Heart right ventricle (tissue), 16 donors: ENCODE results near the gene TCIRG1. TPM values are rescaled to one million over a fixed set of nuclear protein-coding genes. Genes with fewer than 3 reads are reported as not detected.

Experiments used
- ATAC-seq, 8 donors: fragments of 200-7000 bp; cut with Tn5 transposase; one replicate each; pipeline ENCODE4 v1.9.1; 2020; ENCODE audit warnings: mild to moderate bottlenecking in 8 of 8, moderate library complexity in 8 of 8, moderate number of reproducible peaks in 1 of 8
- DNase-seq, 2 donors: peaks; one replicate each; pipeline ENCODE4 v3.0.0-alpha.2; 2020
- H3K27ac ChIP-seq, 10 donors: fragments of 200-600 bp; sonication (generic) in 2 of 10; one replicate each; pipeline versions ENCODE4 v1.5.0 to v1.8.0; 2020 to 2022; ENCODE audit warnings: mild to moderate bottlenecking in 3 of 10
- H3K27me3 ChIP-seq, 7 donors: fragments of 200-600 bp; one replicate each; pipeline ENCODE4 v1.8.0; 2021 to 2022; ENCODE audit warnings: mild to moderate bottlenecking in 2 of 7
- H3K36me3 ChIP-seq, 9 donors: fragments of 200-600 bp; sonication (generic) in 1 of 9; one replicate each; pipeline versions ENCODE4 v1.5.0 to v1.8.0; 2020 to 2022; ENCODE audit warnings: mild to moderate bottlenecking in 2 of 9
- H3K4me1 ChIP-seq, 9 donors: fragments of 200-600 bp; sonication (generic) in 1 of 9; one replicate each; pipeline versions ENCODE4 v1.5.0 to v1.8.0; 2020 to 2022; ENCODE audit warnings: mild to moderate bottlenecking in 4 of 9
- H3K4me3 ChIP-seq, 10 donors: fragments of 200-600 bp; sonication (generic) in 2 of 10; one replicate each; pipeline versions ENCODE4 v1.5.0 to v1.8.0; 2020 to 2022; ENCODE audit warnings: mild to moderate bottlenecking in 7 of 10, moderate library complexity in 2 of 10
- H3K9me3 ChIP-seq, 11 donors: fragments of 200-600 bp in 10 of 11; sonication (generic) in 2 of 11; one replicate each; pipeline versions ENCODE4 v1.5.0 to v1.8.0; 2013 to 2022; ENCODE audit warnings: mild to moderate bottlenecking in 2 of 11, control low read depth in 1 of 11, moderate library complexity in 1 of 11
- WGBS, 2 donors: extraction: QIAGEN DNeasy Blood & Tissue Kit; methylation state at CpG; one replicate each; pipeline ENCODE4 v1.1.7; 2013; ENCODE audit warnings: inconsistent platforms in 1 of 2; 5-methylcytosine and 5-hydroxymethylcytosine counted together
- intact Hi-C, 10 donors: fragments of 100-400 bp; cut with DNase I; formaldehyde crosslinking; loops; one replicate each; pipeline versions ENCODE4 v1.11.1 to v1.14.2; 2022
- polyA plus RNA-seq, 2 donors: library from polyadenylated mRNA; stranded (reverse); fragments of 200-250 nt; gene quantifications; one replicate each; pipeline ENCODE4 v1.2.3, GENCODE V29; 2013
- total RNA-seq, 10 donors: library from RNA; stranded (reverse); fragmentation: NEBNext Ultra II Directional in 3 of 10; extraction: Animal tissue kit (Norgen Biotek cat#: 25700) in 3 of 10; gene quantifications; one replicate each; pipeline versions ENCODE4 v1.2.1 to v1.2.4, GENCODE V29; 2021 to 2023
- TF ChIP-seq, protein P1 (sequence below), 9 donors: fragments of 200-600 bp; sonication (generic) in 2 of 9; IDR thresholded peaks; one replicate each; pipeline versions ENCODE4 v1.5.0 to v1.8.0; 2021 to 2022; ENCODE audit warnings: antibody characterized with exemption in 9 of 9, mild to moderate bottlenecking in 5 of 9, moderate library complexity in 1 of 9
- donor health status: Arrhythmogenic right ventricular cardiomyopathy.
- donor health status: ischemic (EF 13 %, LVEDD 7.1; RV severe dilation, severe dysfunction).
- donor health status: healthy with polysubstance abuse.
- donor health status: DM: no; HTN: yes; CAD: no.
- donor health status: DM: no; HTN: no; CAD: no.
- donor health status: ischemic (EF 25% LVEDD 6.9; RV normal size, moderate dysfunction).
- donor health status: ischemic (EF 25% LVEDD 5.7; RV mildly dilated, moderate dysfunction).
- donor health status: healthy.
- donor health status: DM: yes; HTN: yes; CAD: no.
- donor health status: Ischemic cardiomyopathy.
- donor health status: ischemic (EF 35%, LVEDD 5.7; RV mildly dilated, moderate dysfunction).
- donor health status: nonischemic (EF 11% LVEDD 7.7; RV severe dilation, severe dysfunction).
- donor health status: DM: yes; HTN: yes; CAD: no.
- donor health status: PGD.
- donor health status: ischemic (EF 29% LVEDD 5.4; RV normal size, mild dysfunction).
- donor health status: nonischemic (EF 23%, LVEDD 6.1; RV moderate dilation, normal function).

Gene TCIRG1
- total and polyA plus RNA-seq, 12 donors: 7.9 to 91.4 (median 15.1) TPM

GRCh38 chr11:68049509-68050370, 10.9 kb downstream of the TCIRG1 start:
- no peak overlapping the region for H3K27ac ChIP-seq
- H3K36me3 ChIP-seq: peaks cover 0 to 92% (median 7%) of the 10 kb centered on the region in 9 donors
- H3K4me3 ChIP-seq: no peak overlapping the region
- intact Hi-C loops: no loop called here
- H3K9me3 ChIP-seq: no peaks in the 10 kb centered on the region
- TF ChIP-seq, protein P1, sequence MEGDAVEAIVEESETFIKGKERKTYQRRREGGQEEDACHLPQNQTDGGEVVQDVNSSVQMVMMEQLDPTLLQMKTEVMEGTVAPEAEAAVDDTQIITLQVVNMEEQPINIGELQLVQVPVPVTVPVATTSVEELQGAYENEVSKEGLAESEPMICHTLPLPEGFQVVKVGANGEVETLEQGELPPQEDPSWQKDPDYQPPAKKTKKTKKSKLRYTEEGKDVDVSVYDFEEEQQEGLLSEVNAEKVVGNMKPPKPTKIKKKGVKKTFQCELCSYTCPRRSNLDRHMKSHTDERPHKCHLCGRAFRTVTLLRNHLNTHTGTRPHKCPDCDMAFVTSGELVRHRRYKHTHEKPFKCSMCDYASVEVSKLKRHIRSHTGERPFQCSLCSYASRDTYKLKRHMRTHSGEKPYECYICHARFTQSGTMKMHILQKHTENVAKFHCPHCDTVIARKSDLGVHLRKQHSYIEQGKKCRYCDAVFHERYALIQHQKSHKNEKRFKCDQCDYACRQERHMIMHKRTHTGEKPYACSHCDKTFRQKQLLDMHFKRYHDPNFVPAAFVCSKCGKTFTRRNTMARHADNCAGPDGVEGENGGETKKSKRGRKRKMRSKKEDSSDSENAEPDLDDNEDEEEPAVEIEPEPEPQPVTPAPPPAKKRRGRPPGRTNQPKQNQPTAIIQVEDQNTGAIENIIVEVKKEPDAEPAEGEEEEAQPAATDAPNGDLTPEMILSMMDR (IDR thresholded peaks at IDR 0.05): no peak
- no peaks in the 10 kb centered on the region for H3K27me3 ChIP-seq
- DNase-seq (no peak), ATAC-seq (no peak)
- H3K4me1 ChIP-seq: peaks cover 0 to 6% (median 0%) of the 10 kb centered on the region in 9 donors
- 89% methylated on average over 40 of the region's 40 CpGs for WGBS, 2 donors

DNA sequence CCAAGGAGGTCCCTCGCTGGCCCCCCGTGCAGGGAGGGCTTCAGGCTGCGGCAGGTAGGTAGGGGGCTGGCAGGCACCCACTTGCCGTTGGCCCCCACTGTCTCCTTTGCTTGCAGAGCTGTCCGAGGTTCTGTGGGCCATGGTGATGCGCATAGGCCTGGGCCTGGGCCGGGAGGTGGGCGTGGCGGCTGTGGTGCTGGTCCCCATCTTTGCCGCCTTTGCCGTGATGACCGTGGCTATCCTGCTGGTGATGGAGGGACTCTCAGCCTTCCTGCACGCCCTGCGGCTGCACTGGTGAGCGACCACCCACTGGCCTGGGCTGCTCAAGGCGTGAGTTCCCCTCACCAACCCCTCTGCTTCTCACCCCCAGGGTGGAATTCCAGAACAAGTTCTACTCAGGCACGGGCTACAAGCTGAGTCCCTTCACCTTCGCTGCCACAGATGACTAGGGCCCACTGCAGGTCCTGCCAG, 11.6 kb downstream of the TCIRG1 start:
- H3K9me3 ChIP-seq: no peaks in the 10 kb centered on the region
- ATAC-seq: no peak
- TF ChIP-seq, protein P1 (IDR thresholded peaks at IDR 0.05): no peak
- WGBS, 2 donors: 91 to 92% methylated on average over 18 of the region's 18 CpGs
- H3K27me3 ChIP-seq: no peaks in the 10 kb centered on the region
- H3K4me3 ChIP-seq: no peak overlapping the region
- H3K36me3 ChIP-seq: peaks cover 0 to 86% (median 7%) of the 10 kb centered on the region in 9 donors
- no peak overlapping the region for H3K27ac ChIP-seq
- no peak for DNase-seq
- H3K4me1 ChIP-seq: peaks cover 0 to 6% (median 0%) of the 10 kb centered on the region in 9 donors
- intact Hi-C loops: no loop called here

GRCh38 chr11:68051191-68052136, 12.6 kb downstream of the TCIRG1 start:
- no peak for DNase-seq
- intact Hi-C loops: no loop called here
- no peaks in the 10 kb centered on the region for H3K9me3 ChIP-seq
- H3K4me3 ChIP-seq: no peak overlapping the region
- 78 to 81% methylated on average over 14 of the region's 14 CpGs for WGBS, 2 donors
- ATAC-seq: peak in 4 of 8 donors; percentile 12 to 39 (median 17)
- H3K36me3 ChIP-seq: peaks cover 0 to 75% (median 7%) of the 10 kb centered on the region in 9 donors
- H3K27ac ChIP-seq: no peak overlapping the region
- H3K4me1 ChIP-seq: peaks cover 0 to 6% (median 0%) of the 10 kb centered on the region in 9 donors
- TF ChIP-seq, protein P1 (IDR thresholded peaks at IDR 0.05): no peak
- no peaks in the 10 kb centered on the region for H3K27me3 ChIP-seq
